Measurements from ENCODE around the gene DICER1. TPM values are rescaled to one million over a fixed set of nuclear protein-coding genes. Genes with fewer than 3 reads are reported as not detected.

The DICER1 gene
- total RNA-seq, 1 donor from 2014 or later = 66.4 TPM

DNA sequence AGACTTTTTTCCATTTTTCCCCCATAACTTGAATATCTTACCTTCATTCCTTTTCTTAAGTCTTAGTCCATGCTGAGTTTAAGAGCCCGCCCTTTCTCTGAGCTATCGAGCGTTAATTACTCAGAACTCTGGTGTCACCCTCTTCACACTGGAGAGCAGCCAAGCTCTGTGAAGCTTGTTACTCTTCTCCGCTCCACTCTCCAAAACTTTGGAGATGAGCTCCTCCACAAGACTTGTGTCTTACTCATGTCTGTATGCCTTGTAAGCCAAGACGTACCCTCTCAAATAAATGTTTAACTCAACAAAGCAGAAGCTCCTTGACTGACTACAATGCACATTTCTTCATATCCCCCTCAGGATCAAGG, 54.7 kb downstream of the DICER1 start:
- Histone ChIP-seq H3K4me1 (peaks cover 22% of the 10 kb centered on the region), H3K4me3 (no peak overlapping the region), H3K27me3 (ENCODE audit: low read depth) (no peaks in the 10 kb centered on the region), H3K36me3 (peaks cover 70% of the 10 kb centered on the region), H3K9me3 (no peaks in the 10 kb centered on the region), H3K27ac (no peak overlapping the region)
- intact Hi-C loops (cut with DNase I) = no loop called here
- TF ChIP-seq, protein P1, sequence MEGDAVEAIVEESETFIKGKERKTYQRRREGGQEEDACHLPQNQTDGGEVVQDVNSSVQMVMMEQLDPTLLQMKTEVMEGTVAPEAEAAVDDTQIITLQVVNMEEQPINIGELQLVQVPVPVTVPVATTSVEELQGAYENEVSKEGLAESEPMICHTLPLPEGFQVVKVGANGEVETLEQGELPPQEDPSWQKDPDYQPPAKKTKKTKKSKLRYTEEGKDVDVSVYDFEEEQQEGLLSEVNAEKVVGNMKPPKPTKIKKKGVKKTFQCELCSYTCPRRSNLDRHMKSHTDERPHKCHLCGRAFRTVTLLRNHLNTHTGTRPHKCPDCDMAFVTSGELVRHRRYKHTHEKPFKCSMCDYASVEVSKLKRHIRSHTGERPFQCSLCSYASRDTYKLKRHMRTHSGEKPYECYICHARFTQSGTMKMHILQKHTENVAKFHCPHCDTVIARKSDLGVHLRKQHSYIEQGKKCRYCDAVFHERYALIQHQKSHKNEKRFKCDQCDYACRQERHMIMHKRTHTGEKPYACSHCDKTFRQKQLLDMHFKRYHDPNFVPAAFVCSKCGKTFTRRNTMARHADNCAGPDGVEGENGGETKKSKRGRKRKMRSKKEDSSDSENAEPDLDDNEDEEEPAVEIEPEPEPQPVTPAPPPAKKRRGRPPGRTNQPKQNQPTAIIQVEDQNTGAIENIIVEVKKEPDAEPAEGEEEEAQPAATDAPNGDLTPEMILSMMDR (IDR thresholded peaks at IDR 0.05) = no peak
- no peak for ATAC-seq
- no peak for DNase-seq

DNA sequence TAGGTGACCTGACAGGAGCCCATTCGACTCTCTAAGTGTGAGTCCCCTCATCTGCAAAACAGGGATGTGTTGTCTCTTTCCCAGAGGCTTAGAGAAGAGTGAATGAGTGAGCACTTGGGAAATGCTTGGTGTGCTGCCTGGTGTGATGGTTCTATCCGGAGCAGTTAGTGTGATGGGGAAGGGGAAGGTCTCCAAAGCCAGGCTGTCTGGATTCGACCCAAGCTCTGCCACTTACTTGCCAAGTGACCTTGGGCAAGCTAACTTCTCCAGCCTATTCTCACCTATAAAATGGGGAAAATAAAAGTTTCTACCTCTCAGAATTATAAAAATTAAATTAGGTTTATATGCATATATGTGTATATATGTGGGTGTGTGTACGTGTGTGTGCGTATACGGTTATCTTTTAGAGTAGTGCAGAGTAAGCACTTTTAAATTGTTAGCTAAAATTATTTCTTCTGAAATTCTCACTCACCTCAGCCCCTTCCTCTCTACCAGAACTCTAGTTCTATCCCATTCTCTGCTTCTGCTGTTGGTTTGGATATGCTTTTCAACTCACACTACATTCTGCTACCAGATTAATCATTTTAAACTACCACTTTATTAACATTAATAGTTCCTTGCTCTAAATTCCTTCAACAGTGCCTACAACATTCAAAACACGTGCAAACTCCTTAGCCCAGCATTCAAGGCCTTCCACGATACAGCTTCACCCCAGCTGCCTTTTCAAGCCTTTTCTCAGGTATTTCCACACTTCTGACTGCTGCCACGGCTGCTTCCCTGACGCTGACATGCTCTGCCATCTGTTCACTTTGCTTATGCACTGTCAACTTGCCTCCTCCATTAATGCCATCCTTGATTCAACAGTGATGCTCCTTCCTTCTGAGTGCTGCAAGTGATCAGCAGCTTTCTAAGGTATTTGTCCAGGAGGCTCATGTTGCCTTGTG, 55.3 kb downstream of the DICER1 start:
- ATAC-seq = no peak
- peaks cover 63% of the 10 kb centered on the region for H3K36me3 ChIP-seq

DNA sequence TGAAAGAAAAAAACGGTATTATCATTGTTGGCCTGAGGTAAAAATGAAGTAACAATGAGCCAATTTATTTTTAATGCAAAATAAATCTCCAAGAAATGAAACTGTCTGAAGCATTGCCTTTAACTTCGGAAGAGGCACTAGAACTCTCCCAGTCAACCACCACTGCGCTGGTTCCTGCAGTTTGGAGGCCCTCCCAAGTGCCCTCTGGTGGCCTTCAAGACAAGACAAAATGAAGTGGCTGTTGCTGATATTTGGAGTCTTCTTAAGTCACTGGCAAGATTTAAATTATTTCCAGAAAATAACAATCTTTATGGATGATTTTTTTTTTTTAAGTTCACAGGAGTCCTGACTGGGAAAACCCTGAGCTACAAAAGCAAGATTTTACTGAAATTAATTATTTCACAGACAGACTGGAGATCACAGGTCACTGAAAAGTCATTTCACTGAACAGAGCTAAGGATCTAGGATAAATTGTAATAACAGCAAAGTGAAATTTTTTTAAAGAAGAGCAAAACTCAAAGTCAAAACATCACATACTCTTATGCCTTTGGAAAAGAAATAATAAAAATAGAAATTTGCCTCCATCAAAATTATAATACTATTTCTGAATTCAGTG, 58.2 kb downstream of the DICER1 start:
- Histone ChIP-seq H3K4me1 (peaks cover 25% of the 10 kb centered on the region), H3K9me3 (no peaks in the 10 kb centered on the region), H3K27me3 (ENCODE audit: low read depth) (no peaks in the 10 kb centered on the region), H3K36me3 (peaks cover 62% of the 10 kb centered on the region), H3K4me3 (no peak overlapping the region), H3K27ac (no peak overlapping the region)
- ATAC-seq (peak; percentile 72 to 73), DNase-seq (peak; percentile 60)
- intact Hi-C loops (cut with DNase I) = no loop called here
- TF ChIP-seq, protein P1 (IDR thresholded peaks at IDR 0.05) = peak; percentile 65

More for the DNA sequence above, 55.3 kb downstream of the DICER1 start:
- Histone ChIP-seq H3K4me3 (no peak overlapping the region), H3K9me3 (no peaks in the 10 kb centered on the region), H3K4me1 (peaks cover 25% of the 10 kb centered on the region), H3K27ac (no peak overlapping the region), H3K27me3 (ENCODE audit: low read depth) (no peaks in the 10 kb centered on the region)
- no peak for DNase-seq
- intact Hi-C loops (cut with DNase I) = no loop called here
- TF ChIP-seq, protein P1 (IDR thresholded peaks at IDR 0.05) = no peak

DNA sequence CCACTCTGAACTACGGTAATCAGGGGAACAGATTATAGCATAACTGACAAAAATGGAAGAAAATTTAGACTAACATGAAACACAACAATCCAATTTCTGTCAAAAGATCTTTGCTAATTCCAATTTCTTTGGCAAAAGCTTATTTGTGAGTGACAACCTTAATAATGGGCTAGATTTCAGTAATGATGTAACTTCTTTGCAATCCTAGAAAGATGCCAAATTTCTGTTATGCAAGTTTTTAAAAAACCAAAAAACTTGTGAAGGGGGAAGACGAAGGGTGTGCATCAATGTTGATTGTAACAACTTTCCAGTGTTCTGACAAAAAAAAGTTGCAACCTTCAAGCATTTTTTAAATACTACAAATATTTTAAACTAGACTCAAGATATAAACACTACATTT, 59.9 kb downstream of the DICER1 start:
- intact Hi-C loops (cut with DNase I) = no loop called here
- TF ChIP-seq, protein P1 (IDR thresholded peaks at IDR 0.05) = no peak
- no peaks in the 10 kb centered on the region for H3K27me3 ChIP-seq (ENCODE audit: low read depth)
- no peak for DNase-seq
- H3K36me3 ChIP-seq = peaks cover 62% of the 10 kb centered on the region
- no peaks in the 10 kb centered on the region for H3K9me3 ChIP-seq
- ATAC-seq = no peak
- no peak overlapping the region for H3K4me3 ChIP-seq
- no peak overlapping the region for H3K27ac ChIP-seq
- peaks cover 25% of the 10 kb centered on the region for H3K4me1 ChIP-seq

DNA sequence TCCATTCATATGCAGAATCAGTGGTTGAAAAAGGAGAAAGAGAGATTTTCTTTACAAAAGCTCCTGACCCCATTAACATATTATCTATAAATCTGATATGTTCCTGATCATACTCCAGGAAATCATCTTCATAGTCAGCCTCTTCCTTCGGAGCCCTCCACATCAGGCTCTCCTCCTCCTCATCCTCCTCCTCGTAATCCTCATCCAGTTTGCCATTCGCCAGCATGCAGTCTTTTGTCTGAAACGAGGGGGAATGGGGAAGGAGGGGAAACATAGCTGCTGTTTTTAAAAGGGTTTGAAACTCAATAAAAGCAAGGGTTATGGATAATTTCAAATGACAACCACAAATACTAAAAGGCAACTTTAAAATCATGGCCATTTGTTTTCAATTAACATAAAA, 60.9 kb downstream of the DICER1 start:
- DNase-seq (no peak), ATAC-seq (no peak)
- Histone ChIP-seq H3K9me3 (no peaks in the 10 kb centered on the region), H3K4me1 (peaks cover 25% of the 10 kb centered on the region), H3K27ac (no peak overlapping the region), H3K4me3 (no peak overlapping the region), H3K36me3 (peaks cover 62% of the 10 kb centered on the region), H3K27me3 (ENCODE audit: low read depth) (no peaks in the 10 kb centered on the region)
- TF ChIP-seq, protein P1 (IDR thresholded peaks at IDR 0.05) = no peak
- intact Hi-C loops (cut with DNase I) = no loop called here
